Activated T-cell treated with anti-CD3 and anti-CD28 coated beads, Interleukin-2, amount 50 U/mL, for 24 hours (primary cell): ENCODE data around the gene RPE65.
"Not testable (repeated sequence)": the region's sequence is repeated elsewhere in the genome, so short reads cannot be mapped to it uniquely, and the experiment has no call there.

Source experiments
- DNase-seq: peaks from one replicate; pipeline ENCODE4 v3.0.0-alpha.2; 2020
- H3K27ac Mint-ChIP-seq: 2 replicates; pipeline ENCODE4 v1.8.0; 2020; ENCODE audit warnings: mild to moderate bottlenecking, mixed read lengths
- H3K27me3 Mint-ChIP-seq: 2 replicates; pipeline ENCODE4 v1.8.0; 2020; ENCODE audit warnings: mixed read lengths
- H3K36me3 Mint-ChIP-seq: 2 replicates; pipeline ENCODE4 v1.8.0; 2020; ENCODE audit warnings: low read depth, mixed read lengths
- H3K4me1 Mint-ChIP-seq: 2 replicates; pipeline ENCODE4 v1.8.0; 2020; ENCODE audit warnings: low read depth, mixed read lengths
- H3K4me3 Mint-ChIP-seq: 2 replicates; pipeline ENCODE4 v1.8.0; 2020; ENCODE audit warnings: mild to moderate bottlenecking, moderate library complexity, mixed read lengths
- H3K9me3 Mint-ChIP-seq: 2 replicates; pipeline ENCODE4 v1.8.0; 2020; ENCODE audit warnings: mixed read lengths

The RPE65 gene

DNA sequence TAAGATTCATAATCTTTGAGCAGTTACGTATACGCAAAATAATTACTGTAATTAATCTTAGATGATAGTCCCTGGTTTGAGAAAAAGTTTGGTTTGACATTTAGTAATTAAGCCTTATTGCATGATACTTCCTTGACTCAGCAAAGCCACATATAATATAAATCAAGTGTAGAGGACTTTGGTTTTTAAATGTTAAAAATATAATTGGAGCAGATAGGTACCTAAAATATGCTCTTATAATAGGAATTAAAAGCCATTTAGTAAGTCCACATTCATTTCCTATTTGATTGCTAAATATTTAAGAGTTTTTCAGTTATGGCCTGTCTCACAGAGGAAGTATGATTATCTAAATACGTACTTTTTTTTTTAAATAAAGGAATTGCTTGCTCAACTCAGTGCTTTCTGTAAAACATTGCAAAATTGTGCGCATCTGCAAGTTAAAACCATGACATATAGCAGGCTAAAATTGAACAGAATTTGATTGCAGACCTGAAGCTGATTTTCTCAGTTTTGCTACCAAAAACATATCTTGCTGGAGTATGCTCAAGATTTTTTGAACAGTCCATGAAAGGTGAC lies 20.4 kb downstream of the RPE65 start:
- H3K9me3 Mint-ChIP-seq: no peaks in the 10 kb centered on the region
- no peaks in the 10 kb centered on the region for H3K4me1 Mint-ChIP-seq
- DNase-seq: no peak
- H3K4me3 Mint-ChIP-seq: no peak overlapping the region
- H3K27me3 Mint-ChIP-seq: no peaks in the 10 kb centered on the region
- no peak overlapping the region for H3K27ac Mint-ChIP-seq
- H3K36me3 Mint-ChIP-seq: no peaks in the 10 kb centered on the region

DNA sequence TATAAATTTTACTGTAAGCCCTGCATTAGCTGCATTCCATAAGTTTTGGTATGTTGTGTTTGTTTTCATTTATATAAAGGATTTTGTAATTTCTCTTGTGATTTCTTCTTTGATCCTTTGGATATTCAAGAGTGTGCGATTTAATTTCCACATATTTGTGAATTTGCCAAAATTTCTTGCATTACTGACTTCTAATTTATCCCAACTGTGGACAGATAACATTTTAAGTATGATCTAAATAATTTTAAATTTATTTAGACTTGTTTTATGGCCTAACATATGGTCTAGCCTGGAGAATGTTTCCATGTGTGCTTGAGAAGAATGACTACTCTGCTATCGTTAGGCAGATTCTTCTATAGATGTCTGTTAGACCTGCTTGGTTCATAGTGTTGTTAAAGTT lies 23.2 kb downstream of the RPE65 start:
- H3K27me3 Mint-ChIP-seq: no peaks in the 10 kb centered on the region
- H3K4me3 Mint-ChIP-seq: no peak overlapping the region
- no peaks in the 10 kb centered on the region for H3K36me3 Mint-ChIP-seq
- no peak for DNase-seq
- no peaks in the 10 kb centered on the region for H3K9me3 Mint-ChIP-seq
- H3K27ac Mint-ChIP-seq: no peak overlapping the region
- no peaks in the 10 kb centered on the region for H3K4me1 Mint-ChIP-seq

DNA sequence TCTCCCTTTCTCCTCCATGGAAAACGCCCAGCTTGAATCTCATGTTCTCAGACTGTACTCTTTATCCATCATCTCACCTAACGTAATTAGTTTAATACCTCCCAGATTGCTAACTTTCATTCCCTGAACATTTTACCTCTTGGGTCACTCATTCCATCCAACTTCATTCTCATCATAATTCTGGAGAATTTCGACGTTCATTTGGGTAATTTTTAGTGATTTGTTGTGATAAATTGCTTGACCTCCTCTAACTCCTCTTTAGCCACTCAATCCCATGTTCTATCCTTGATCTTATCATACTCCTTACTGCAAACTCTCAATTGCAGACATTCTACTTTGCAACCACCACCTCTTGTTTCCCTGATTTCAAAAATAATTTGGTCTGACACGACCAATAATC lies 28.4 kb downstream of the RPE65 start:
- Mint-ChIP-seq H3K4me3 (no peak overlapping the region), H3K36me3 (no peaks in the 10 kb centered on the region), H3K9me3 (no peaks in the 10 kb centered on the region), H3K27me3 (no peaks in the 10 kb centered on the region), H3K27ac (no peak overlapping the region), H3K4me1 (no peaks in the 10 kb centered on the region)
- DNase-seq: no peak

DNA sequence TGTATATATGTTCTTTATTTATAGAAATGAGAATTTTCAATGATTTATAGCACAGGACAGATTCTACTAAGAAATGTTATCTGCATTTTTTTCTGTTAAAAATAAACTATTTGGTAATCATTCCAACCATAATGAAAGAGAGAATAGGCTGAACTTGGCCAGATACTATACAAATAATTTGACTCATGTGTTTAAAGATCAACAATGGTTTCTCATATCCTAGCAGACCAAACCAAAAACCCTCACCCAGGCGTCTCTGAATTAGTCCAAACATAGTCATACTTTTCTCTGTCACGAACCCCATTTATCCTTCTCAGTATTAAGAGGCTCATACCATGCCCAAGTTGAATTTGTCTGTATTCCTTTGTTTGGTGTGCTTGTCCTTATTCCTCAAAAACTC lies 40.3 kb downstream of the RPE65 start:
- no peaks in the 10 kb centered on the region for H3K9me3 Mint-ChIP-seq
- no peaks in the 10 kb centered on the region for H3K4me1 Mint-ChIP-seq
- no peak overlapping the region for H3K27ac Mint-ChIP-seq
- no peaks in the 10 kb centered on the region for H3K27me3 Mint-ChIP-seq
- no peaks in the 10 kb centered on the region for H3K36me3 Mint-ChIP-seq
- H3K4me3 Mint-ChIP-seq: no peak overlapping the region
- DNase-seq: no peak

- Mint-ChIP-seq H3K36me3 (no peaks in the 10 kb centered on the region), H3K4me1 (no peaks in the 10 kb centered on the region), H3K27ac (no peak overlapping the region), H3K27me3 (no peaks in the 10 kb centered on the region), H3K9me3 (peaks cover under 1% of the 10 kb centered on the region), H3K4me3 (no peak overlapping the region)
- no peak for DNase-seq
Observed at GRCh38 chr1:68401506-68401905, 48.2 kb downstream of the RPE65 start.

- not testable (repeated sequence) for H3K27me3 Mint-ChIP-seq, H3K4me3 Mint-ChIP-seq, H3K36me3 Mint-ChIP-seq, H3K27ac Mint-ChIP-seq, DNase-seq, H3K4me1 Mint-ChIP-seq, H3K9me3 Mint-ChIP-seq
Observed at GRCh38 chr1:68395575-68395974, 54.2 kb downstream of the RPE65 start.

- H3K36me3 Mint-ChIP-seq, H3K4me1 Mint-ChIP-seq, H3K27ac Mint-ChIP-seq, H3K4me3 Mint-ChIP-seq, DNase-seq, H3K27me3 Mint-ChIP-seq, H3K9me3 Mint-ChIP-seq: not testable (repeated sequence)
Observed at GRCh38 chr1:68392474-68392873, 57.3 kb downstream of the RPE65 start.

DNA sequence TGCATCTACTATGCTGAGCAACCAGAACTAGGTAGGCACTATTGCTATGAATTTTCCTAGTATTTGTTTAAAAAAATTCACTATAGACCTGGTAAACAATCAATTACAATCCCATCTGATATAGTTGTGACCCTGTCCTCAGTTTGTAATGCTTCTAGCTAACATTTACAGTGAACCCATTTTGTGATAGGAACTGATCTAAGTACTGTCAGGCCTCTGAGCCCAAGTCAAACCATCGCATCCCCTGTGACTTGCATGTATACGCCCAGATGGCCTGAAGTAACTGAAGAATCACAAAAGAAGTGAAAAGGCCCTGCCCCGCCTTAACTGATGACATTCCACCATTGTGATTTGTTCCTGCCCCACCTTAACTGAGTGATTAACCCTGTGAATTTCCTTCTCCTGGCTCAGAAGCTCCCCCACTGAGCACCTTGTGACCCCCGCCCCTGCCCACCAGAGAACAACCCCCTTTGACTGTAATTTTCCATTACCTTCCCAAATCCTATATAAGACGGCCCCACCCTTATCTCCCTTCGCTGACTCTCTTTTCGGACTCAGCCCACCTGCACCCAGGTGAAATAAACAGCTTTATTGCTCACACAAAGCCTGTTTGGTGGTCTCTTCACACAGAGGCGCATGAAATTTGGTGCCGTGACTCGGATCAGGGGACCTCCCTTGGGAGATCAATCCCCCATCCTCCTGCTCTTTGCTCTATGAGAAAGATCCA lies 63.8 kb downstream of the RPE65 start:
- H3K27ac Mint-ChIP-seq, H3K36me3 Mint-ChIP-seq, DNase-seq, H3K4me3 Mint-ChIP-seq, H3K4me1 Mint-ChIP-seq, H3K27me3 Mint-ChIP-seq, H3K9me3 Mint-ChIP-seq: not testable (repeated sequence)

- Mint-ChIP-seq H3K9me3 (no peaks in the 10 kb centered on the region), H3K36me3 (no peaks in the 10 kb centered on the region), H3K4me1 (no peaks in the 10 kb centered on the region), H3K4me3 (no peak overlapping the region), H3K27ac (no peak overlapping the region), H3K27me3 (no peaks in the 10 kb centered on the region)
- no peak for DNase-seq
Observed at GRCh38 chr1:68384872-68385411, 64.8 kb downstream of the RPE65 start.

- Mint-ChIP-seq H3K4me1 (no peaks in the 10 kb centered on the region), H3K9me3 (no peaks in the 10 kb centered on the region), H3K27me3 (no peaks in the 10 kb centered on the region), H3K27ac (no peak overlapping the region), H3K36me3 (no peaks in the 10 kb centered on the region), H3K4me3 (no peak overlapping the region)
- DNase-seq: no peak
Observed at GRCh38 chr1:68384321-68384813, 65.4 kb downstream of the RPE65 start.

GRCh38 chr1:68383092-68383491 lies 66.7 kb downstream of the RPE65 start:
- no peak for DNase-seq
- Mint-ChIP-seq H3K27ac (no peak overlapping the region), H3K9me3 (no peaks in the 10 kb centered on the region), H3K4me3 (no peak overlapping the region), H3K27me3 (no peaks in the 10 kb centered on the region), H3K36me3 (no peaks in the 10 kb centered on the region), H3K4me1 (no peaks in the 10 kb centered on the region)

DNA sequence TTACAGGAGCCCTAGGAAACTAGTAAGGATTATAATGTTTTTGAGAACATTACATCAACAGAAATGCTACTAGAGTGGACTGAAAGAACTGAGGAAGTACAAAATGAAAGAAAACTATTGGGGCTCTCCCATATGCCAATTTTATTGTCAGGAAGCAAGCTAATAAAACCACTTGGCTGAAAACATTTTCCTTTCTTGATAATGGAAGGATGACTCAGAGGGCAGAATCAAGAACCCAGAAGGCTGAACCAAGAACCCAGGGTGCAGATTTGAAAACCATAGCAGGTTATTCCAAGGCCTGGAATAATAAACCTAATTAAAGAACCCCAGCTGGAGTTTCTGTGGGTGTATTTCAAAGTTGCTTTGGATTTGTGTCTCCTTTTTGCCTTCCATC lies 70.7 kb downstream of the RPE65 start:
- H3K4me3 Mint-ChIP-seq: no peak overlapping the region
- no peaks in the 10 kb centered on the region for H3K27me3 Mint-ChIP-seq
- H3K9me3 Mint-ChIP-seq: no peaks in the 10 kb centered on the region
- no peaks in the 10 kb centered on the region for H3K36me3 Mint-ChIP-seq
- no peak for DNase-seq
- no peaks in the 10 kb centered on the region for H3K4me1 Mint-ChIP-seq
- no peak overlapping the region for H3K27ac Mint-ChIP-seq
